K562 (cell line): ENCODE measurements around the gene MAP3K12. TPM values are rescaled to one million over a fixed set of nuclear protein-coding genes. Genes with fewer than 3 reads are reported as not detected.

Source experiments
- ATAC-seq: fragments of 200-7000 bp; cut with Tn5 transposase; 3 replicates; pipeline ENCODE4 v1.9.1; 2020; ENCODE audit warnings: moderate library complexity
- BruUV-seq: library from RNA; stranded (reverse); fragments of 400-500 nt; replicated peaks from 2 replicates; lab custom pipeline; 2021; lab: Mats Ljungman, UMichigan
- CTCF ChIA-PET: fragments of 300-600 bp; formaldehyde crosslinking; extraction: SDS; loops from one replicate; lab custom pipeline; 2021; ENCODE audit warnings: low intra/inter-chr PET ratio; lab: Yijun Ruan, JAX
- POLR2A ChIA-PET: fragments of 300-600, 350-650 bp; sonication (Branson Sonifier 250); formaldehyde crosslinking; extraction: SDS; loops from one replicate; lab custom pipeline; 2021; ENCODE audit warnings: antibody characterized with exemption, inconsistent platforms; lab: Yijun Ruan, JAX
- DNase-seq, 4 experiments: peaks; one replicate each; pipeline versions ENCODE4 v3.0.0 to v3.0.0-alpha.2; 2011 to 2018; ENCODE audit warnings: low spot score in 3 of 4, mixed read lengths in 3 of 4; ENCODE audit errors: extremely low read depth in 1 of 4
- FAIRE-seq: peaks from 2 replicates; lab custom pipeline; 2011; peaks lifted over from hg19 to GRCh38; lab: Jason Lieb, UNC
- H2AFZ ChIP-seq: 2 replicates; pipeline ENCODE4 v1.6.0; 2011; ENCODE audit warnings: low read depth, low read length, control low read depth, inconsistent platforms
- H3K27ac ChIP-seq: fragments of 200-600 bp; 3 replicates; pipeline ENCODE4 v1.8.0; 2011; ENCODE audit warnings: low read depth, mild to moderate bottlenecking, control low read depth, inconsistent platforms, low read length, moderate library complexity, mixed read lengths; ENCODE audit errors: extremely low read depth
- H3K27me3 ChIP-seq, 2 experiments: fragments of 300-600 bp in 1 of 2; 2 replicates in 1 of 2; 3 replicates in 1 of 2; pipeline versions ENCODE4 v1.6.0 to v1.8.0; 2011; ENCODE audit warnings: inconsistent platforms in 2 of 2, low read length in 2 of 2, mild to moderate bottlenecking in 1 of 2, mixed read lengths in 1 of 2, moderate library complexity in 1 of 2; ENCODE audit not compliant: control insufficient read depth in 2 of 2, insufficient read depth in 2 of 2
- H3K36me3 ChIP-seq: fragments of 300-600 bp; 3 replicates; pipeline ENCODE4 v1.8.0; 2011; ENCODE audit warnings: mild to moderate bottlenecking, low read length, inconsistent platforms; ENCODE audit not compliant: control insufficient read depth, insufficient read depth
- H3K4me1 ChIP-seq, 2 experiments: fragments of 200-600 bp in 1 of 2; replicated peaks in 1 of 2; 2 replicates in 1 of 2; 3 replicates in 1 of 2; pipeline versions ENCODE4 v1.5.1 to v1.8.0; 2011; ENCODE audit warnings: inconsistent platforms in 2 of 2, low read length in 2 of 2, mild to moderate bottlenecking in 1 of 2, mixed read lengths in 1 of 2, moderate library complexity in 1 of 2; ENCODE audit not compliant: control insufficient read depth in 2 of 2, insufficient read depth in 2 of 2
- H3K4me2 ChIP-seq: 2 replicates; pipeline ENCODE4 v1.6.1; 2011; ENCODE audit warnings: low read length, control low read depth, inconsistent platforms, mixed read lengths; ENCODE audit not compliant: insufficient read depth
- H3K4me3 ChIP-seq: fragments of 200-600 bp; sonication (generic), shearing (Covaris generic); 2 replicates; pipeline ENCODE4 v1.5.1; 2016; ENCODE audit warnings: control low read depth, inconsistent platforms
- H3K79me2 ChIP-seq: fragments of 200-600 bp; 3 replicates; pipeline ENCODE4 v1.8.0; 2011; ENCODE audit warnings: low read length, inconsistent platforms; ENCODE audit not compliant: control insufficient read depth, insufficient read depth
- H3K9ac ChIP-seq, 2 experiments: 2 replicates each; pipeline versions ENCODE4 v1.6.0 to v1.6.1; 2011; ENCODE audit warnings: low read depth in 2 of 2, low read length in 2 of 2, control low read depth in 1 of 2, inconsistent platforms in 1 of 2, mild to moderate bottlenecking in 1 of 2, mixed read lengths in 1 of 2; ENCODE audit not compliant: insufficient read depth in 1 of 2
- H3K9me1 ChIP-seq: one replicate; pipeline ENCODE4 v1.6.0; 2011; ENCODE audit warnings: inconsistent platforms, mild to moderate bottlenecking, low read length, moderate library complexity; ENCODE audit not compliant: control insufficient read depth, insufficient read depth
- H3K9me3 ChIP-seq: replicated peaks from 2 replicates; pipeline ENCODE4 v1.5.1; 2011; ENCODE audit warnings: low read depth, low read length, inconsistent platforms; ENCODE audit not compliant: control insufficient read depth, insufficient read depth
- H4K20me1 ChIP-seq: replicated peaks from 2 replicates; pipeline ENCODE4 v1.6.1; 2011; ENCODE audit warnings: low read length, inconsistent platforms, mixed read lengths; ENCODE audit not compliant: control insufficient read depth, insufficient read depth
- RBFOX2 ChIP-seq: fragments of 200-400 bp; formaldehyde crosslinking; IDR thresholded peaks from 2 replicates; pipeline ENCODE4 v1.6.1; 2017; ENCODE audit warnings: low read depth, mild to moderate bottlenecking, low read length, moderate library complexity
- SRSF7 ChIP-seq: fragments of 200-400 bp; formaldehyde crosslinking; optimal IDR thresholded peaks from 2 replicates; pipeline ENCODE3; 2017; ENCODE audit warnings: mild to moderate bottlenecking, low read depth, low read length
- WGBS: fragments of 100-300 bp; shearing (Covaris generic); methylation state at CpG from one replicate; pipeline ENCODE4 v1.1.6; 2016; ENCODE audit warnings: low coverage, mixed read lengths; ENCODE audit not compliant: insufficient coverage; ENCODE audit errors: missing lambda C conversion rate; 5-methylcytosine and 5-hydroxymethylcytosine counted together
- in situ Hi-C: fragments of 300-500 bp; cut with MboI; formaldehyde crosslinking; loops from 4 replicates; pipeline ENCODE4 v1.15.0; 2018; ENCODE audit warnings: inconsistent platforms, mixed read lengths
- intact Hi-C: fragments of 100-400 bp; cut with micrococcal nuclease; formaldehyde crosslinking; loops from 2 replicates; pipeline ENCODE4 v1.14.2; 2022
- polyA plus RNA-seq, 8 experiments: library from polyadenylated mRNA; depleted of rRNA in 4 of 8; stranded (reverse) in 5 of 8; unstranded in 3 of 8; fragments of >200 nt; fragmentation: Nextera tagmentation in 2 of 8; fragmentation: Illumina TruSeq in 1 of 8; extraction: Ambion mirVana in 2 of 8; extraction: Trizol in 1 of 8; gene quantifications; 2 replicates each; pipeline versions ENCODE4 v1.2.1 to v1.2.3, GENCODE V29; 2011 to 2014; ENCODE audit warnings: inconsistent platforms in 1 of 8, missing spikeins in 1 of 8
- total RNA-seq, 7 experiments: library from RNA; depleted of rRNA in 6 of 7; stranded (reverse); fragments of >200 nt in 6 of 7; fragmentation: Illumina TruSeq in 2 of 7; extraction: Trizol in 2 of 7; gene quantifications; 2 replicates each; pipeline versions ENCODE4 v1.2.1 to v1.2.3, GENCODE V29; 2011 to 2021; ENCODE audit warnings: low replicate concordance in 1 of 7

MAP3K12 gene
- total and polyA plus RNA-seq, 9 of the 15 experiments (the other 6 are each of a cell fraction or from before 2014, with no cell fraction given): 0.10 to 2.4 (median 1.6) TPM

GRCh38 chr12:53505555-53506449 lies 6.5 kb upstream of the MAP3K12 start:
- WGBS: 76% methylated on average over 17 of the region's 19 CpGs
- DNase-seq: no peak
- H3K4me2 ChIP-seq: no peak overlapping the region
- peaks cover 16 to 25% of the 10 kb centered on the region in 2 experiments; a peak in 4 of 5 replicates for H3K4me1 ChIP-seq
- H3K9me1 ChIP-seq: no peaks in the 10 kb centered on the region
- no peak overlapping the region for H2AFZ ChIP-seq
- ChIA-PET CTCF (no interaction called here), POLR2A (interaction anchor here (0.6 kb wide), 1 partner anchor 118 kb away, joined by 3 read pairs; no protein-coding TSS in a partner anchor)
- H3K27ac ChIP-seq: no peak overlapping the region
- H3K36me3 ChIP-seq: peaks cover 44% of the 10 kb centered on the region; the same call in 2 of the 3 replicates
- TF ChIP-seq SRSF7 (no peak), RBFOX2 (0 out of 2 replicates have a peak, but pooled peaks have one; percentile 25)
- H3K79me2 ChIP-seq: peaks cover 20% of the 10 kb centered on the region
- H3K27me3 ChIP-seq: no peaks in the 10 kb centered on the region
- in situ Hi-C loops: loop anchor here (10.0 kb wide), 1 partner anchor 181 kb away; the partner anchor contains the start of gene AAAS
- BruUV-seq: no TSS peak
- intact Hi-C loops: loop anchor here (5.0 to 10.0 kb wide), 2 partner anchors 84 to 441 kb away; partner anchors contain the start of gene AMHR2
- no peak for FAIRE-seq
- no peak overlapping the region for H3K4me3 ChIP-seq
- H4K20me1 ChIP-seq: no peaks in the 10 kb centered on the region
- H3K9me3 ChIP-seq: no peaks in the 10 kb centered on the region
- peak overlapping the region in 1 of 2 experiments; percentile 56; a peak in 1 of 4 replicates for H3K9ac ChIP-seq
- ATAC-seq: no peak
